DOHH2 (cell line): ENCODE results near the gene ST3GAL2.
"Not testable (repeated sequence)": the region's sequence is repeated elsewhere in the genome, so short reads cannot be mapped to it uniquely, and the experiment has no call there.

ENCODE experiments used
- H3F3A ChIP-seq: fragments of 200-600 bp; sonication (generic), shearing (Covaris generic); 2 replicates; pipeline ENCODE4 v1.6.0; 2016; ENCODE audit warnings: antibody characterized with exemption, mild to moderate bottlenecking; ENCODE audit not compliant: control insufficient read depth, insufficient read depth
- H3K27ac ChIP-seq: fragments of 200-600 bp; sonication (generic); 2 replicates; pipeline ENCODE4 v1.5.1; 2014; ENCODE audit warnings: low read depth, mild to moderate bottlenecking, low read length, moderate library complexity
- H3K27me3 ChIP-seq: fragments of 200-600 bp; sonication (generic); 2 replicates; pipeline ENCODE4 v1.6.1; 2014; ENCODE audit warnings: mild to moderate bottlenecking, low read length, mixed read lengths; ENCODE audit not compliant: control insufficient read depth
- H3K36me3 ChIP-seq: fragments of 200-600 bp; sonication (generic); 2 replicates; pipeline ENCODE4 v1.6.1; 2014; ENCODE audit warnings: mild to moderate bottlenecking, low read length, moderate library complexity, mixed read lengths; ENCODE audit not compliant: control insufficient read depth
- H3K4me1 ChIP-seq: fragments of 200-600 bp; sonication (generic); 2 replicates; pipeline ENCODE4 v1.6.1; 2014; ENCODE audit warnings: mild to moderate bottlenecking, low read length, mixed read lengths; ENCODE audit not compliant: control insufficient read depth
- H3K4me2 ChIP-seq: fragments of 200-600 bp; sonication (generic); 2 replicates; pipeline ENCODE4 v1.6.0; 2014; ENCODE audit warnings: mild to moderate bottlenecking, low read length, moderate library complexity
- H3K4me3 ChIP-seq: fragments of 200-600 bp; sonication (generic); 2 replicates; pipeline ENCODE4 v1.5.1; 2014; ENCODE audit warnings: mild to moderate bottlenecking, low read length, mixed read lengths
- H3K79me2 ChIP-seq: fragments of 200-600 bp; sonication (generic); 2 replicates; pipeline ENCODE4 v1.6.1; 2014; ENCODE audit warnings: mild to moderate bottlenecking, low read length, mixed read lengths; ENCODE audit not compliant: control insufficient read depth
- H3K9me2 ChIP-seq: fragments of 200-600 bp; sonication (generic); replicated peaks from 2 replicates; pipeline ENCODE4 v1.6.1; 2014; ENCODE audit warnings: mild to moderate bottlenecking, low read length, mixed read lengths; ENCODE audit not compliant: control insufficient read depth
- H3K9me3 ChIP-seq: fragments of 200-600 bp; sonication (generic); 2 replicates; pipeline ENCODE4 v1.6.1; 2014; ENCODE audit warnings: antibody characterized with exemption, low read length, mixed read lengths; ENCODE audit not compliant: control insufficient read depth, insufficient read depth
- H4K20me1 ChIP-seq: fragments of 200-600 bp; sonication (generic); 2 replicates; pipeline ENCODE4 v1.6.0; 2014; ENCODE audit warnings: low read depth, mild to moderate bottlenecking, antibody characterized with exemption, low read length, moderate library complexity; ENCODE audit not compliant: control insufficient read depth, insufficient read depth
- CTCF ChIP-seq: fragments of 200-600 bp; sonication (generic); IDR thresholded peaks from one replicate; pipeline ENCODE4 v1.5.1; 2014; ENCODE audit warnings: antibody characterized with exemption, mild to moderate bottlenecking, low read depth, low read length; ENCODE audit not compliant: poor library complexity, severe bottlenecking
- EZH2phosphoT487 ChIP-seq: fragments of 200-600 bp; sonication (generic); IDR thresholded peaks from 2 replicates; pipeline ENCODE4 v1.6.1; 2017; ENCODE audit warnings: borderline replicate concordance, mild to moderate bottlenecking, antibody characterized with exemption, low read length, moderate library complexity, mixed read lengths

The ST3GAL2 gene

GRCh38 chr16:70388006-70388680, 50.8 kb downstream of the ST3GAL2 start:
- Histone ChIP-seq H3K27ac (no peak overlapping the region), H4K20me1 (no peaks in the 10 kb centered on the region), H3K4me1 (no peaks in the 10 kb centered on the region; the same call in 1 of the 2 replicates), H3K9me3 (no peaks in the 10 kb centered on the region), H3F3A (peaks cover 5% of the 10 kb centered on the region; the same call in 1 of the 2 replicates), H3K4me2 (no peak overlapping the region), H3K9me2 (no peaks in the 10 kb centered on the region), H3K36me3 (peaks cover 31% of the 10 kb centered on the region), H3K27me3 (no peaks in the 10 kb centered on the region), H3K79me2 (no peaks in the 10 kb centered on the region), H3K4me3 (no peak overlapping the region)
- TF ChIP-seq CTCF (no peak), EZH2phosphoT487 (no peak)

GRCh38 chr16:70386289-70386986, 52.5 kb downstream of the ST3GAL2 start:
- not testable (repeated sequence) for H3K27me3 ChIP-seq, H3K27ac ChIP-seq, H4K20me1 ChIP-seq, H3K9me3 ChIP-seq, H3K9me2 ChIP-seq, H3K79me2 ChIP-seq, H3K4me3 ChIP-seq, H3K4me1 ChIP-seq, H3K4me2 ChIP-seq
- H3F3A ChIP-seq = peaks cover 10% of the 10 kb centered on the region; the same call in 1 of the 2 replicates
- H3K36me3 ChIP-seq = peaks cover 30% of the 10 kb centered on the region

- Histone ChIP-seq H3K4me1 (peaks cover 18% of the 10 kb centered on the region), H3K4me2 (no peak overlapping the region), H3K4me3 (no peak overlapping the region), H4K20me1 (no peaks in the 10 kb centered on the region), H3K27me3 (no peaks in the 10 kb centered on the region), H3K9me2 (no peaks in the 10 kb centered on the region), H3K79me2 (peaks cover 26% of the 10 kb centered on the region), H3K27ac (no peak overlapping the region), H3F3A (peaks cover 13% of the 10 kb centered on the region; the same call in 1 of the 2 replicates), H3K36me3 (peaks cover 41% of the 10 kb centered on the region), H3K9me3 (no peaks in the 10 kb centered on the region)
- TF ChIP-seq EZH2phosphoT487 (no peak), CTCF (no peak)
These were observed 55.4 kb downstream of the ST3GAL2 start for GRCh38 chr16:70383421-70383960.
